GM18505 (cell line): ENCODE data around the gene ZMYND15.

Experiments used
- ATAC-seq: cut with Tn5 transposase; IDR thresholded peaks from one replicate; pipeline ENCODE4 v1.9.1; 2021; ENCODE audit not compliant: unreplicated experiment
- POLR2A ChIP-seq: IDR thresholded peaks from 4 replicates; pipeline ENCODE4 v1.6.1; 2011; ENCODE audit warnings: borderline replicate concordance; ENCODE audit not compliant: insufficient read depth, insufficient read length; ENCODE audit errors: extremely low read depth

Gene ZMYND15

GRCh38 chr17:4743898-4744297 is 4.3 kb downstream of the ZMYND15 start:
- TF ChIP-seq POLR2A: no peak
- no peak for ATAC-seq

- no peak for ATAC-seq
- no peak for TF ChIP-seq POLR2A
These were observed 5.7 kb downstream of the ZMYND15 start for GRCh38 chr17:4744999-4745969.

GRCh38 chr17:4747847-4748246 is 8.2 kb downstream of the ZMYND15 start:
- no peak for ATAC-seq
- TF ChIP-seq POLR2A: no peak

GRCh38 chr17:4748686-4749085 is 9.1 kb downstream of the ZMYND15 start:
- no peak for TF ChIP-seq POLR2A
- ATAC-seq: no peak

- no peak for TF ChIP-seq POLR2A
- ATAC-seq: no peak
These were observed 11.0 kb downstream of the ZMYND15 start for GRCh38 chr17:4750606-4751005.

- TF ChIP-seq POLR2A: no peak
- ATAC-seq: no peak
These were observed 12.3 kb downstream of the ZMYND15 start for GRCh38 chr17:4751932-4752331.

- no peak for ATAC-seq
- no peak for TF ChIP-seq POLR2A
These were observed 13.8 kb downstream of the ZMYND15 start for GRCh38 chr17:4753392-4753791.

- ATAC-seq: no peak
- no peak for TF ChIP-seq POLR2A
These were observed 20.2 kb downstream of the ZMYND15 start for GRCh38 chr17:4759776-4760236.

GRCh38 chr17:4764595-4764994 is 25.0 kb downstream of the ZMYND15 start:
- TF ChIP-seq POLR2A: no peak
- no peak for ATAC-seq

GRCh38 chr17:4766201-4766600 is 26.6 kb downstream of the ZMYND15 start:
- no peak for TF ChIP-seq POLR2A
- ATAC-seq: no peak

GRCh38 chr17:4766723-4767122 is 27.1 kb downstream of the ZMYND15 start:
- no peak for TF ChIP-seq POLR2A
- no peak for ATAC-seq

GRCh38 chr17:4768298-4768697 is 28.7 kb downstream of the ZMYND15 start:
- no peak for TF ChIP-seq POLR2A
- ATAC-seq: no peak

- no peak for ATAC-seq
- no peak for TF ChIP-seq POLR2A
These were observed 30.0 kb downstream of the ZMYND15 start for GRCh38 chr17:4769628-4770027.
